SK-N-SH treated with all-trans-retinoic acid at 6 μM for 48 hours (cell line): ENCODE measurements around the gene PDZK1IP1.

Experiments used
- ATAC-seq: fragments of 200-7000 bp; cut with Tn5 transposase; 3 replicates; pipeline ENCODE4 v1.9.1; 2020; ENCODE audit warnings: mild to moderate bottlenecking, moderate library complexity
- ARNTL ChIP-seq: fragments of 450-650 bp; formaldehyde crosslinking; IDR thresholded peaks from 2 replicates; pipeline ENCODE4 v1.5.0; 2020; ENCODE audit warnings: low read depth, mild to moderate bottlenecking, moderate library complexity, borderline replicate concordance
- BACH2 ChIP-seq: fragments of 250-450 bp; sonication (Bioruptor Pico); IDR thresholded peaks from 2 replicates; pipeline ENCODE4 v1.9.0; 2021; ENCODE audit warnings: mild to moderate bottlenecking, borderline replicate concordance
- CREB5 ChIP-seq: fragments of 250-450 bp; sonication (Bioruptor Pico); IDR thresholded peaks from 2 replicates; pipeline ENCODE4 v1.5.1; 2020; ENCODE audit warnings: low read depth, mild to moderate bottlenecking, moderate library complexity
- CSDC2 ChIP-seq: fragments of 250-450 bp; sonication (Bioruptor Pico); IDR thresholded peaks from 2 replicates; pipeline ENCODE4 v1.5.0; 2020; ENCODE audit warnings: mild to moderate bottlenecking, moderate library complexity
- CSRNP3 ChIP-seq: fragments of 250-450 bp; sonication (Bioruptor Pico); IDR thresholded peaks from 2 replicates; pipeline ENCODE4 v1.5.1; 2021; ENCODE audit warnings: mild to moderate bottlenecking, moderate library complexity
- ESRRG ChIP-seq: fragments of 250-450 bp; sonication (Bioruptor Pico); IDR thresholded peaks from 2 replicates; pipeline ENCODE4 v1.6.1; 2021; ENCODE audit warnings: mild to moderate bottlenecking
- GLIS3 ChIP-seq: fragments of 250-450 bp; sonication (Bioruptor Pico); IDR thresholded peaks from 2 replicates; pipeline ENCODE4 v1.5.0; 2020; ENCODE audit warnings: mild to moderate bottlenecking, moderate library complexity
- ISL1 ChIP-seq: fragments of 250-450 bp; sonication (Bioruptor Pico); IDR thresholded peaks from 2 replicates; pipeline ENCODE4 v2.1.2; 2022; ENCODE audit warnings: mild to moderate bottlenecking, moderate library complexity
- PATZ1 ChIP-seq: fragments of 250-450 bp; sonication (Bioruptor Pico); IDR thresholded peaks from 2 replicates; pipeline ENCODE4 v1.8.0; 2020; ENCODE audit warnings: mild to moderate bottlenecking, moderate library complexity, borderline replicate concordance
- POU6F1 ChIP-seq: fragments of 250-450 bp; sonication (Bioruptor Pico); IDR thresholded peaks from 2 replicates; pipeline ENCODE4 v1.8.0; 2021; ENCODE audit warnings: low read depth, mild to moderate bottlenecking, moderate library complexity, borderline replicate concordance
- PPARA ChIP-seq: fragments of 250-450 bp; sonication (Bioruptor Pico); IDR thresholded peaks from 2 replicates; pipeline ENCODE4 v1.5.0; 2020; ENCODE audit warnings: mild to moderate bottlenecking, borderline replicate concordance
- RARB ChIP-seq: fragments of 250-450 bp; sonication (Bioruptor Pico); IDR thresholded peaks from 2 replicates; pipeline ENCODE4 v1.8.0; 2021; ENCODE audit warnings: mild to moderate bottlenecking, moderate library complexity
- SNAI2 ChIP-seq: fragments of 250-450 bp; sonication (Bioruptor Pico); IDR thresholded peaks from 2 replicates; pipeline ENCODE4 v1.5.0; 2020; ENCODE audit warnings: mild to moderate bottlenecking, moderate library complexity
- TCF4 ChIP-seq: fragments of 250-450 bp; sonication (Bioruptor Pico); IDR thresholded peaks from 2 replicates; pipeline ENCODE4 v1.8.0; 2021; ENCODE audit warnings: mild to moderate bottlenecking, moderate library complexity, borderline replicate concordance
- TOX ChIP-seq: fragments of 250-450 bp; sonication (Bioruptor Pico); IDR thresholded peaks from 2 replicates; pipeline ENCODE4 v1.8.0; 2021; ENCODE audit warnings: mild to moderate bottlenecking, moderate library complexity, borderline replicate concordance
- ZC3H10 ChIP-seq: fragments of 250-450 bp; sonication (Bioruptor Pico); IDR thresholded peaks from 2 replicates; pipeline ENCODE4 v1.5.1; 2021; ENCODE audit warnings: mild to moderate bottlenecking, moderate library complexity
- ZFP3 ChIP-seq: fragments of 250-450 bp; sonication (Bioruptor Pico); IDR thresholded peaks from 2 replicates; pipeline ENCODE4 v1.5.0; 2020; ENCODE audit warnings: mild to moderate bottlenecking, moderate library complexity
- ZFP30 ChIP-seq: fragments of 450-650 bp; formaldehyde crosslinking; IDR thresholded peaks from 2 replicates; pipeline ENCODE4 v1.5.0; 2022; ENCODE audit warnings: mild to moderate bottlenecking, moderate library complexity
- ZNF565 ChIP-seq: fragments of 450-650 bp; formaldehyde crosslinking; conservative IDR thresholded peaks from 2 replicates; pipeline ENCODE4 v1.5.0; 2020; ENCODE audit warnings: low read depth, mild to moderate bottlenecking, moderate library complexity
- ZNF70 ChIP-seq: fragments of 450-650 bp; formaldehyde crosslinking; IDR thresholded peaks from 2 replicates; pipeline ENCODE4 v1.5.0; 2020; ENCODE audit warnings: mild to moderate bottlenecking, moderate library complexity
- ZNF8 ChIP-seq: fragments of 450-650 bp; formaldehyde crosslinking; IDR thresholded peaks from 2 replicates; pipeline ENCODE4 v1.5.0; 2020; ENCODE audit warnings: mild to moderate bottlenecking, moderate library complexity

PDZK1IP1 gene

GRCh38 chr1:47223921-47224675, 34.3 kb upstream of the PDZK1IP1 start:
- ATAC-seq, result no peak
- no peak for TF ChIP-seq ESRRG (CRISPR knock-in tag)
- no peak for TF ChIP-seq CSRNP3
- no peak for TF ChIP-seq ZC3H10 (CRISPR knock-in tag)
- TF ChIP-seq PATZ1 (CRISPR knock-in tag), result no peak
- TF ChIP-seq ZFP30 (CRISPR knock-in tag), result no peak
- TF ChIP-seq TCF4 (CRISPR knock-in tag), result no peak
- TF ChIP-seq SNAI2 (CRISPR knock-in tag), result no peak
- no peak for TF ChIP-seq TOX (CRISPR knock-in tag)
- TF ChIP-seq GLIS3 (CRISPR knock-in tag), result no peak
- no peak for TF ChIP-seq ZFP3
- no peak for TF ChIP-seq POU6F1 (CRISPR knock-in tag)
- TF ChIP-seq ZNF565 (CRISPR knock-in tag), result no peak
- TF ChIP-seq CREB5, result no peak
- TF ChIP-seq ZNF70 (CRISPR knock-in tag), result no peak
- no peak for TF ChIP-seq CSDC2 (CRISPR knock-in tag)
- TF ChIP-seq RARB (CRISPR knock-in tag), result no peak
- no peak for TF ChIP-seq ISL1 (CRISPR knock-in tag)

- no peak for TF ChIP-seq ZFP3
- TF ChIP-seq GLIS3 (CRISPR knock-in tag), result no peak
- no peak for TF ChIP-seq RARB (CRISPR knock-in tag)
- TF ChIP-seq BACH2 (CRISPR knock-in tag), result no peak
- no peak for TF ChIP-seq TOX (CRISPR knock-in tag)
- no peak for TF ChIP-seq PATZ1 (CRISPR knock-in tag)
- no peak for TF ChIP-seq TCF4 (CRISPR knock-in tag)
- ATAC-seq, result no peak
These were observed 33.5 kb upstream of the PDZK1IP1 start for GRCh38 chr1:47223174-47223920.

- no peak for ATAC-seq
- TF ChIP-seq SNAI2 (CRISPR knock-in tag) (no peak), PPARA (CRISPR knock-in tag) (no peak), ARNTL (no peak), POU6F1 (CRISPR knock-in tag) (no peak), TOX (CRISPR knock-in tag) (no peak), ZNF8 (CRISPR knock-in tag) (no peak), ZC3H10 (CRISPR knock-in tag) (no peak), ISL1 (CRISPR knock-in tag) (no peak), ZNF70 (CRISPR knock-in tag) (no peak), ESRRG (CRISPR knock-in tag) (no peak), ZFP3 (no peak)
These were observed 32.6 kb upstream of the PDZK1IP1 start for GRCh38 chr1:47222476-47222875.
